NCI-H2029 (cell line): Measurements from ENCODE around the gene KIFC1.

ENCODE experiments used
- DNase-seq: peaks from one replicate; lab custom pipeline; 2025; lab: John Stamatoyannopoulos, UW

The KIFC1 gene

DNA sequence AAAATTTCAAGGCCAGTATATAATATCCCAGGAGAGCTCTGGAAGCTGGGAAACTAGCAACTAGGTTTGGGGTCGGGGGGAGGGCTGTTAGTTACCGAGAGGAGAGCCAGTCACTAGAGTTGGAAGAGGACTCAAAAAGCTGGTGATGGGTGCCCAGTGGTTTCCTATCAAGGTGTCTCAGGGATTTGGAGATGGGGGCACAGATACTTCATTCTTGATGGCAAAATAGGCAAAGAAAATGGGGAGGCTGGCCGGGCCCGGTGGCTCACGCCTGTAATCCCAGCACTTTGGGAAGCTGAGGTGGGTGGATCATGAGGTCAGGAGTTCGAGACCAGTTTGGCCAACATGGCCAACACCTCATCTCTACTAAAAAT, 20.0 kb downstream of the KIFC1 start:
- DNase-seq = no peak

DNA sequence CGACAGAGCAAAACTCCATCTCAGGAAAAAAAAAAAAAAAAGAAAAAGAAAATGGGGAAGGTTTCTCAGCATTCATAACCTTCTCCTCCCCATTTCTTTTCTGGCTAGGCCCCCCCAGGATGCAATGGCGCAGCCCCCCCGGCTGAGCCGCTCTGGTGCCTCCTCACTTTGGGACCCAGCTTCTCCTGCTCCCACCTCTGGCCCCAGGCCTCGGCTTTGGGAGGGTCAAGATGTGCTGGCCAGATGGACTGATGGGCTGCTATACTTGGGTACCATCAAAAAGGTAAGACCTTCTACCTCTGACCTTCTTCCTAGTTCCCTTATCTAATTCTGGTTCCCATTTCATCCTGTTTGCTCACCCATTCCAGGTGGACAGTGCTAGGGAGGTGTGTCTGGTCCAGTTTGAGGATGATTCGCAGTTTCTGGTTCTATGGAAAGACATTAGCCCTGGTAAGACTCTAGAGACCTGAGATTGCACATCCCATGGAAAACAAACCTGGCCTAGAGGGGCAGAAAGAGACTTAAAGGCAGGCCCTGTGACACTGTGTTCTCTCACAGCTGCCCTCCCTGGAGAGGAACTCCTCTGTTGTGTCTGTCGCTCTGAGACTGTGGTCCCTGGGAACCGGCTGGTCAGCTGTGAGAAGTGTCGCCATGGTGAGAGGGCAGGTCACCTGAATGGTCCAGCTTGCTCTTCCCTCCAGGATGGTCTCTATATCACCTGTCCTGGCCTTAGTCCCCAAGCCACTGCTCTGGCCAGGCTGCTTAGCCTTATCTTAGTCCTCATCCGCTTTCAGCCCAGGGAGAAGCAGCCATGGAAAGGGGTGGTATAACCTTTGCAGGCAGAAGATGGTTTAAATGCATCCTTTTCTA, 20.8 kb downstream of the KIFC1 start:
- no peak for DNase-seq

DNA sequence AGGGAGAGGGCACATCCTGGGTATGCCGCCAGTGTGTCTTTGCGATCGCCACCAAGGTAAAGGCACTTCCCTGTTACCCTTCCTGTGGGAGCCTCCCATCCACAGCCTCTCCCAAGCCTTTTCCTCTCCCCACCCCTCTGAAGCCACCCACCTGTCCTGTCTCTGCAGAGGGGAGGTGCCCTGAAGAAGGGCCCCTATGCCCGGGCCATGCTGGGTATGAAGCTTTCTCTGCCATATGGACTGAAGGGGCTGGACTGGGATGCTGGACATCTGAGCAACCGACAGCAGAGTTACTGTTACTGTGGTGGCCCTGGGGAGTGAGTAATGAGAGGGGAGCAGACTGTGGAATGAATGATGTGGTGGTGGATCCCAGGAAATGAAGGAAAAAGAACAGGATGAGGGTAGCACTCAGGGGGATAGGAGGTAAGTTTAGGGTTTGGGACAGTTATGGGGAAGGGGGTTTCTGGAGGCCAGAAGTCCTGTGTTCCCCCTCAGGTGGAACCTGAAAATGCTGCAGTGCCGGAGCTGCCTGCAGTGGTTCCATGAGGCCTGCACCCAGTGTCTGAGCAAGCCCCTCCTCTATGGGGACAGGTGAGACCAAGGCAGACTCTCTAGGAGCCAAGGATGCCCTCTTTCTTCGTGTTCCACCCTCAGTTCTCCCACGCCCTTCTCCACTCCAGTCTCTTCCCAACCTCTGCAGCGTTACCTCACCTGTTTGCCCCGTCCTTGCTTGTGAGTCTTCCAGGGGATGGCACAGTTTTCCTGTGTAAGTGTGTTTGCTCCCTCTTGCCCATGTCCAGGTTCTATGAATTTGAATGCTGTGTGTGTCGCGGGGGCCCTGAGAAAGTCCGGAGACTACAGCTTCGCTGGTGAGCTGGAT, 21.9 kb downstream of the KIFC1 start:
- no peak for DNase-seq

DNA sequence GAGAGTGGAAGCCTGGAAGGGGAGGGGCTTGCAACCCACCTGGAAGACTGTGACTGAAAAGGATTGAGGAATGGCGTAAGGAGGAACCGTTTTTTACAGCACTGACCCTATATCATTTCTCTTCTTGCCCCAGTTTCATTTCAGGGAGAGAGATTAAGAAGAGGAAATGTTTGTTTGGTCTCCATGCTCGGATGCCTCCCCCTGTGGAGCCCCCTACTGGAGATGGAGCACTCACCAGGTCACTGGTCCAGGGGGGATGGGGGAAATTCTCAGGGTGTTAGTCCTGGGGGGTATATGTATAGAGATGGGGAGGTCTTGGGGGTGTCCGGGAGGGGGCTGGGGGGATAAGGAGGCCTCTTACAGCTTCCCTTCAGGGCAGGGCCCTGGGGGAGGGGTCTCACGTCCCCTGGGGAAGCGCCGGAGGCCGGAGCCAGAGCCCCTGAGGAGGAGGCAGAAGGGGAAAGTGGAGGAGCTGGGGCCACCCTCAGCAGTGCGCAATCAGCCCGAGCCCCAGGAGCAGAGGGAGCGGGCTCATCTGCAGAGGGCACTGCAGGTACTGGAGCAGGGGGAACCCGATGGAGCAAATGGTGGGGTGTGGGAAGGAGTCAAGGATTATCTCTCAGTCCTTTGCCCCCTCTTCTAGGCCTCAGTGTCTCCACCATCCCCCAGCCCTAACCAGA, 23.1 kb downstream of the KIFC1 start:
- no peak for DNase-seq

DNA sequence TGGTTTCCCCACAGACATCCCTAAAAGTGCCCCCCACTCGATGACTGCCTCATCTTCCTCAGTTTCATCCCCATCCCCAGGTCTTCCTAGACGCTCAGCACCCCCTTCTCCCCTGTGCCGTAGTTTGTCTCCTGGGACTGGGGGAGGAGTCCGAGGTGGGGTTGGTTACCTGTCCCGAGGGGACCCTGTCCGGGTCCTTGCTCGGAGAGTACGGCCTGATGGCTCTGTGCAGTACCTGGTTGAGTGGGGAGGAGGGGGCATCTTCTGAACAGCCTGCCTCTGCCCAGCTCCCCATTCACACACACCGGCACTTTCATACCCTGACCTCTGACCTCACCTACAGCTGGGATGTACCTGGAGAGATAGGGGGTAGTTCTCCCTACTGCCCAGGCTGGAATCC, 24.2 kb downstream of the KIFC1 start:
- no peak for DNase-seq

DNA sequence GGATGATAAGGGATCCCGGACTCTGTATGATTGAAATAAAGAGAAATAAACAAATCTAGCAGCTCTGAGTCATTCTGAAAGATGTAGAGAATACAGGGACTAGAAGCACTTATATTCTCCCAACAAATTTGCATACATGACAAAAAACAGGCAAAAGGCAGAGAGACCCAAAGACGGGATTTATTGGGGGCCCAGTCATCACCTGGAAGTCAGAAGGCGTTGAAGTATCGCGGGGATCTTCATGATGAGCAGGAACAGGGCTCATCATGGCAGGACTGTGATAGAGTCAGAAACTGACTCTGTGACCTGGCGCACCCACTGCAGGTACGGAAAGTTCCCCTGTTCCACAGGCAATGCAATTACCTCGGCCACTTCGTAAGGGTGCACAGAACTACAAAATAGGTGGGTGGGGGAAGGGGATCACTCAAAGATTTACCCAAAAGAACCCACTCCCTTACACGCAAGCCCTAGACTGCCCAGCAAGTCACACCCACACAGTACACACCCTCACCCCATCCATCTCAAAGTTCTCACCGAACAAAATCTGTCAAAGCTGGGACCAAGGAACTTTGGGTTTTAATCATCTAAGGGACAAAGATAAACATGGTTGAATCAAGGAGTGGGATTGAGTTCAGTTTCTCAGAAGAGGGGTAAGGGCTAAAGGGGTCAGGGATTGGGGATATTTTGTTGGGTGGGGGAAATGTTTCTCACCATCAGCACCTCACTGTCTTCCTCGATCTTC, 24.9 kb downstream of the KIFC1 start:
- DNase-seq = no peak

DNA sequence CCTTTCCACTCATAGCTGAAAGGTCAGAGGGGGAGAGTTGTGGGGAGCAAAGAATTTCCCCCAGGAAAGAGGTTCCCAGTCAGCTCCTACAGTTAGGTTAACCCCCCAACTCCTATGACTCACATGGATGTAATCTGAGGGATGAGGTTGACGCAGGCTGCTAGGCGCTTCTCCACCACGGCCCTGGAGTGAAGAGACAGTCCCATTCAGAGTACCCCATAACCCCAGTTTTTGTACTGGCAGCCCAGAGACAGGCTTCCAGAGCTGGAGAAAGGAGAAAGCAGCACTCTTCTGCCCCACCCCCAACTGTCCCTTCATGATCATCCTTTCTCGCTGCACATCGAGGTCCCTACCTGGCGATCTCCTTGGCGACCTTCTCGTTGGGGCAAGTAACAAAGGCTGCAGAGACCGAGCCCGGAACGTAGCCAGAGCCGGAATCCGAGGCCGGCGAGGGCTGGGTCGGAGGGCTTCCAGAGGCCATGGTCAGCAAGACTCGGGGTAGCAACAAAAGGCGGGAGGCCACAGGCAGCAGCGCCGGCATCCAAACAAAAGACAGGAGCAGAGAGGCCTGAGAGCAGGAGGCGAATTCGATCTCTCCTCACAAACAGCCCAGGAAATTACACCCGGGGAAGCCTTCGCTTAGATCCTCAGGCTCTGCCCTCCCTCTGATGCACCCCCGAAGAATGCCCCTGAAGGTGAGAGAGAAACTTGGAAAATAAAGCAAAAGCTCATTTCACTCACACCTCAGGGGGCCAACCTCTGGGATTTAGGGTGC, 25.7 kb downstream of the KIFC1 start:
- DNase-seq = no peak

DNA sequence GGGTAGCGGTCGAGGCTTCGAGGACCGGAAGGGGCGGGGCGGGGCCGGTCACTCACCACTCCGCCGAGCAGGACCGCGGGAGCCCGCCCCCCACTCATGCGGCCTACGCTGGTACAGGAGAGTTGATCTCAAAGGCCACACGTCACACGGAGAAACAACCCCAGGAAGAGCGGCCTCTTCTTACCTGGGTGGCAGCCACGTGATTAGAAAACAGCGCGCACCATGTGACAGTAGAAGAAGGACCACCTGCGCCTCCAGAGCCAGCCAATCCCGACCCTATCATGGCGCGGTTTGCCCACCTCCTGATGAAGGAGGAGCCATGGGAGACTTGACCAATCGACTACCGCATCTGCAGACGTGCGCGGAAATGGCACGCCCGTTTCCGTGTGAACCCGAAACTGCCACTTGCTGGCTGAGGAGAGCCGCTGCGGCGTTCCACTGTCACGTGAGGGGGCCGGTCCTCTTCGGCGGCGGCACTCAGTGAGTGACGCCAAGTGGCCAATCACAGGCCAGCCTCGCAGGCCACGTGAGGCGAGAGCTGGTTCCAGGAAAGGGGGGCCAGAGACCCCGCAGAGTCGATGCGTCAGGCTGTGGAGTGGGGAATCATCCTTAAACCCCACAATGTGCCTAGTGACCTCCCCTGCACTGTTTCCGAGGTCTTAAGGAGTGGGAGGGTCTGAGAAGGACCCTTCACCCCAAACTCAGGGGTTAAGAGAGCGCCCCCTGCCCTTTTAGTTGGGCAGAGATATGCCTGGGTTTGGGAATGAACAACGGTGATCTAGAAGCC, 26.5 kb downstream of the KIFC1 start, which contains the start of gene CUTA:
Gene CUTA, minus strand, starts transcription at position 205 of the 787 bp plus-strand sequence. Its CDS starts 107 bp downstream, at position 98.
- DNase-seq = peak; percentile 100

DNA sequence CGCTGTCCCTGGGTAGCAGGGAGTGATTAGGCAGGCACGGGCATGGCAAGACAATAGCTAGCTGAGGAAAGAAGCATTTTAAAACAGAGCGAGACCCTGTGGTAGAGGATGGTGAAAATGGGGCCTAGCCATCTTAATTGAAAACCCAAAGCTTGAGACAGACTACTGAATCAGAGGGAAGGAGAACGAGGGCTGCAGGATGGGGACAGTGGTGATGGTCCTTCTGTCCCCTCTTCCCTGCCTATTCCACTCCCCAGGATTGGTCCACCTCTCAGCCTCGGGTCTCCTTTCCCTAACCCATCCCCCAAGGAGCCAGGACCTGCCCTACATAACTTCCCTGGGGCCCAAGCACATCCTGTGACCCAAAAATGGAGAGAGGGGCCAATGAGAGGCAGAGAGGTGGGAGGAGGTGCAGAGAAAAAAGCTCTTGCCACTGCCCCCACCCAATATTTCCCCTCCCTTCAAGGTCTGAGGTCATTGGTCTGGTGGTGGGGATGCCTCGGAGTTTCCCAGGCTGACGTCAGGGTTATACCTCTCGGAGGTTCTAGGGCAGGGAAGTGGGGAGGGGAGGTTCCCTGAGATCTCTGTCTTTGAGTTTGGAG, 27.2 kb downstream of the KIFC1 start:
- no peak for DNase-seq

DNA sequence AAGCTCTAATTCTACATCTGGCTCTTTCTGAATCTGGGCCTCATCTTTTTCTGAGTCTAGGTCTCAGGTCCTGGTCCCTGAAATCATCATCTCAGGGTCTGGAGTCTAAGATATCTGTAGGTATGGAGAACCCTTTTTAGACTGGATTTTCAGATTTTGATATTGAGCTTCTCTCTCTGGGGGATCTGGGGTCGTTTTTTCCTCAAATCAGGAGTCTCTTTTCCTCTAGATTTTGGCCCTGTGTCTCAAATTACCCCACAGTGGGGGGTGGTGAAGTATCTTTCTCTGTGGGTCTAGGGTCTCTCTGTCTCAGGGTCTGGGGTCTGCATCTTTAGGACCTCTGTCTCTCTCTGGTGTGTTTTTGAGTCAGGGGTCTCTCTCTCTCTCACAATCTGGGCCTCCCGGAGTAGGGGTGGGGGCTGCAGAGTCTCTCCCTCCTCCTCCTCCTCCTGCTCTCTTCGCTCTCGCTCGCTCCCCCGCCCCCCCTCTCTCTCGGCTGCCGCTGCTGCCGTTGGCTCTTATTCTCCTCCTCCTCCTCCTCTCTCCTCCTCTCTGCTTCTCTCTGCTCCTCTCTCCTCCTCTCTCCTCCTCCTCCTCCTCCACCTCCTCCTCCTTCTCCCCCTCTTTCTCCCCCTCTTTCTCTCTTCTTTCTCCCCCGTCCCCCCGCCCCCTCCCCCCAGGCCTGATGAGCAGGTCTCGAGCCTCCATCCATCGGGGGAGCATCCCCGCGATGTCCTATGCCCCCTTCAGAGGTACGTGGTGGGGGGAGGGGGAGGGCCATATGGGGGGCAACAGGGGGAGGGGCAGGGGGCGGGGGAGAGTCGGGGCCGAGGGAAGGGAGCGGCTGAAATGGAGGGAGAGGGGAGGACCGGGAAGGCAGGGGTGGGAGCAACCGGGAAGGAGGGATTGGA, 28.2 kb downstream of the KIFC1 start, which contains the start of gene SYNGAP1:
Gene SYNGAP1, plus strand, starts transcription at position 486 of the 911 bp plus-strand sequence. Its CDS starts 200 bp downstream, at position 686.
- DNase-seq = no peak

DNA sequence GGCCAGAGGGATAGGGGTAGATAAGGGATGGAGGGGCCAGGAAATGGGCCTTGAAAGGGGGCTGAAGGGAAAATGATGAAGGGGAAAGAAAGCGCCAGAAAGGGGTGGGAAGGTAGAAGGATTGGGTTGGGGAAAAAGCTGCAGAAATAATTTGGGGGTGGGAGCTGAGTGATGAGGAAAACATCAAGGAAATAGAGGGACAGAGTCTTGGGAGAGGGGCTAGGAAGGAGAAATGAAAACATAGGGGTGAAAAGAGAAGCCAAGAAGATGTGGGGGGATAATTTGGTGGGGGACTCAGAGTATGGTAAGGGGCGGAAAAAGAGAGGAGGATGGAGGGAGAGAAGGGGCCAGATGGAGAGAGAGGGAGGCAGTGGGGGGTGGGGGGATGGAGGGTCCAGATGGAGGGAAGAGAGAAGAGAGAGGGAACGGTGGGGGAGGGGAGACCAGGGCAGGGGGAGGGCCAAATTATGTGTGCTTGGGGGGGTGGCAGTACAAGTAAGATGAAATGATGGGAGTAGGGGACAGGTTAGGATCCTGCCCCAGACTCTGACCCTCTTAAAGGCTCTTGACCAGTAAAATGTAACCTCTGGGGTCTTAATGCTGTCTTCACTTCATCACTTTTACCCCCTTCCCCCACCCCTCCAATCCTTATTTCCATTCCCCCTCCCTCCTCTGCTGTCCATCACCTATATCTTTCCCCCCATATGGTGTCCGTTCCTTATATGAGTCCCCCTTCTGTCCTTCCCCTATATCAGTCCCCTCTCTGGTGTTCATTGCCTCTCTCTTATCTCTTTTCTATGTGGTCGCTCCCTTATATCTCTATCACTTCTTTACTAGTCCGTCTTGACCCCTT, 29.1 kb downstream of the KIFC1 start:
- DNase-seq = no peak

DNA sequence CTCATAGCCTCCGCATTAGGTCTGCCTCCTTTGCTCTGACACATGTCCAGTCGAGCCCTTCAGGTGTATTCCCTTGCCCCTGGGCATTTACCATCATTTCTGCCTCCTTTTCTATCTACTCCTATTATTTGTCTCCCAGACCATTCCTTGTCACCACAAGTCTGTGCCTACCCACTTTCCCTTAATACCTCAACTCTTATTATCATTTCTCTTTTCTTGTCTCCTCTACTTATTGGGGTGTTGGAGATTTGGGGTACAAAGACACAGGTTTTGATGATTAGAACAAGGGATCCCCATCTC, 29.7 kb downstream of the KIFC1 start:
- DNase-seq = no peak

DNA sequence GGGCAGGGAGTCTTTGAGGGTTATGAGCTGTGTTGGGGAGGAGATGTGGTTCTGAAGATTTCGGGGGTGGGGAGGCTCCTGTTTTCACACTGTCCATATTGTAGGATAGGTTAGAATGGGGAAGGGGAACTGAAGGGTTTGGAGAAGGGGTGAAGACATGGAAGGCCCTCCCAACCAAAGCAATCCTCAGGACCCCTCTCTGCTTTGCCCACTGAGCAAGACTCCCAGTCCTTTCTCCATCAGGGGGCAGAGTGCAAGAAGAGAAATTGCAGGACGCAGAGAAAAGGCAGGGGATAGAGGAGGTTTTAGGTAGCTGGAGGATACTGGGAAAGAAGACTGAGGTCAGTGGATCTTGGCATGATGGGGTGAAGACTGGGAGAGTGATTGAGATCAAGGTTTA, 32.2 kb downstream of the KIFC1 start:
- no peak for DNase-seq

DNA sequence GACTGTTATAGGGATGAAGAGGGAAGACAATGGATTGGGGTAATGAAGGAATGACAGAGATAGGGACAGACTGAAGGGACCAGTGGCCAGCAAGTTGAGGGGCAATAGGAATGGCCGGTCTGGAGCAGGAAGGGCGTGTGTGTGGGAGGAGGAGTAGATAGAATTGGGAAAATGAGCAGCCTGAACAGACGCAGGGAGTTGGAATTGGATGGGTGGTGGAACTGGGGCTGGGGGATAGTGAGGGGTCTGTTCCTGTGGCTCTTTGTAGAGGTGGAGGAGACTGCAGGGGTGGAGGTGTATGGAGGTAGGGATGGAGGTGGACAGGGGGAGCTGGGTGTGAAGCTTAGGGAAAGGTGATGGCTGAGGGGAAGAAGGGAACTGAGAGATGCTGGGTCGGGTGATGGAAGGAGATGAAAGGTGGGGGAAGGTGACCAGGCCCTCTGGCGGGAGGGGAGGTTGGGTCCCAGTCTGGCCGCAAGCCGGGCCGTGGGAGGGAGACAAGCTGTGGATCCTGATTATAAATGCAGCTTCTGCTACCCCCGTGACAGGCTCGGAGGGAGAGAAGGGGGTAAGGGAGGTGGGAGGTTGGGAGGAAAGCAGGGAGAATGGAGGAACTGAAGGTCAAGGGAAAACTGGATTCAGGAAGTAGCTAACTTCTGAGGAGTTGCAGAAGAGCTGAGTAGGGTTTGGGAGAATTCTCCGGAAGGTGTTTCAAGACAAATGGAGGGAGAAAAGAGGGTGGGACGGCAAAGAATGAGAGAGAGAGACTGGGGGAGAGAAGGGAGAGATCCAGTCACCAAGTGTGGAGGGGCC, 33.4 kb downstream of the KIFC1 start:
- DNase-seq = no peak

DNA sequence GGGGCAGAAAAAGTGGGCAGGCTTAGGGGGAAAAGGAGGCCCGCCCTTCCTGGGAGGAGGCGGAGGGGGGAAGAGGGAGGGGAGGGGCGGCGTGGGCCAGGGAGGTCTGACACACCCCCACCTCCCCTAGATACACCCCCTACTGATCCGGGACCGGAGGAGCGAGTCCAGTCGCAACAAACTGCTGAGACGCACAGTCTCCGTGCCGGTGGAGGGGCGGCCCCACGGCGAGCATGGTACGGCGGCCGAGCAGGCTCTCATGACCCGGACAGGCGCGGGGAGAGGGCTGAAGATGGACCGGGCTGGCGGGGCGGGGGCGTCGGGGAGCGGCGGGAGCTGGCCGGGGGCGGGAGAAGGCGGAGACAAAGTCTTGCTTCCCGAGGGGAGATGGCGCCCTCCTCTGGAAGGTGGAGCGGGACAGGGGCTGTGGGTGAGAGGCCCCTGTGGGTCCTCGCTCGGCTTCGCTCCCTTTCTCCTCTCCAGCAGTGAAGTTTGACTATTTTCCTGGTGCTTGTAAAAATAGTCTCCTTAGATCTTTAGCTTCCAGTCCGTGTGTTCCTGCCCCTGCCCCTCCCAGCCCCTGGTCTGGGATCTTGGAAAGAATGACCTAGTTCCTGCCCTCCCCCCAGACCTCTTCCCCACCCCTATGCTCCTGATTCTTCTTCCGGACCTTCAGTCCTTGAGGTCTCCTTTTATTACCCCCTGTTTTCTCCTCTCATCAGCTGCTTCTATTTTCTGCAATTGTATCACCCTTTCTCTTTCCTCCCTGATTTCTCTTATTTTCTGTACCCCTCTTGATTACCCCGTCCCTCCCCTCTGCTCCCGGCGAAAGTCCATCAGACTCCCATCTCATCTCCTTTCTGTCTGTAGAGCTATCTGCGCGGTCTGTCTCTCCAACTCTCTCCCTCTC, 34.3 kb downstream of the KIFC1 start:
- DNase-seq = peak; percentile 76
